GM12878 (cell line): ENCODE data around the gene TMEM138. TPM values are rescaled to one million over a fixed set of nuclear protein-coding genes. Genes with fewer than 3 reads are reported as not detected.

Experiments
- ATAC-seq: fragments of 200-7000 bp; cut with Tn5 transposase; 3 replicates; pipeline ENCODE4 v1.9.1; 2020; ENCODE audit warnings: mild to moderate bottlenecking, moderate library complexity
- BruUV-seq: library from RNA; stranded (reverse); fragments of 400-500 nt; replicated peaks from 2 replicates; lab custom pipeline; 2021; lab: Mats Ljungman, UMichigan
- CTCF ChIA-PET: fragments of 300-600 bp; sonication (Branson Sonifier 250); formaldehyde crosslinking; extraction: SDS; loops from one replicate; lab custom pipeline; 2021; ENCODE audit warnings: inconsistent platforms; lab: Yijun Ruan, JAX
- POLR2A ChIA-PET: fragments of 350-600 bp; formaldehyde crosslinking; extraction: SDS; loops from one replicate; lab custom pipeline; 2021; ENCODE audit warnings: inconsistent platforms; lab: Charles Lee
- RAD21 ChIA-PET: fragments of 300-600 bp; sonication (Branson Sonifier 250); formaldehyde crosslinking; loops from one replicate; lab custom pipeline; 2023; ENCODE audit warnings: antibody characterized with exemption; ENCODE audit not compliant: unreplicated experiment; lab: Charles Lee
- SMC1A ChIA-PET: fragments of 300-600 bp; sonication (Branson Sonifier 250); formaldehyde crosslinking; loops from one replicate; lab custom pipeline; 2023; ENCODE audit not compliant: unreplicated experiment, uncharacterized antibody; lab: Charles Lee
- DNase-seq: peaks from one replicate; pipeline ENCODE4 v3.0.0-alpha.2; 2011; ENCODE audit warnings: low read depth, low spot score
- FAIRE-seq: peaks from 3 replicates; lab custom pipeline; 2011; peaks lifted over from hg19 to GRCh38; lab: Jason Lieb, UNC
- H2AFZ ChIP-seq: 2 replicates; pipeline ENCODE4 v1.6.0; 2011; ENCODE audit warnings: low read depth, low read length, control low read depth; ENCODE audit not compliant: control insufficient read depth
- H3K27ac ChIP-seq: 2 replicates; pipeline ENCODE4 v1.5.1; 2011; ENCODE audit warnings: control low read depth; ENCODE audit not compliant: control insufficient read depth, insufficient read depth
- H3K27me3 ChIP-seq, 2 experiments: replicated peaks in 1 of 2; 2 replicates each; pipeline versions ENCODE4 v1.6.0 to v1.6.1; 2011; ENCODE audit warnings: low read length in 1 of 2; ENCODE audit not compliant: control insufficient read depth in 2 of 2, insufficient read depth in 2 of 2
- H3K36me3 ChIP-seq, 2 experiments: 2 replicates each; pipeline ENCODE4 v1.5.1; 2011; ENCODE audit warnings: low read length in 1 of 2; ENCODE audit not compliant: control insufficient read depth in 2 of 2, insufficient read depth in 2 of 2
- H3K4me1 ChIP-seq: 2 replicates; pipeline ENCODE4 v1.6.1; 2011; ENCODE audit warnings: mild to moderate bottlenecking, low read length, moderate library complexity, mixed read lengths; ENCODE audit not compliant: control insufficient read depth, insufficient read depth
- H3K4me2 ChIP-seq: 2 replicates; pipeline ENCODE4 v1.6.0; 2011; ENCODE audit warnings: control low read depth; ENCODE audit not compliant: control insufficient read depth, insufficient read depth
- H3K4me3 ChIP-seq: fragments of 200-600 bp; sonication (generic); 2 replicates; pipeline ENCODE4 v1.5.1; 2016
- H3K79me2 ChIP-seq: 2 replicates; pipeline ENCODE4 v1.6.0; 2011; ENCODE audit warnings: low read length; ENCODE audit not compliant: control insufficient read depth, insufficient read depth
- H3K9ac ChIP-seq: 2 replicates; pipeline ENCODE4 v1.8.0; 2011; ENCODE audit warnings: low read length, control low read depth, mixed read lengths; ENCODE audit not compliant: control insufficient read depth, insufficient read depth
- H3K9me3 ChIP-seq: replicated peaks from 3 replicates; pipeline ENCODE4 v1.5.1; 2011; ENCODE audit warnings: mild to moderate bottlenecking, low read length; ENCODE audit not compliant: control insufficient read depth, insufficient read depth
- H4K20me1 ChIP-seq: 2 replicates; pipeline ENCODE4 v1.6.0; 2011; ENCODE audit not compliant: control insufficient read depth, insufficient read depth
- FOXK2 ChIP-seq: fragments of 450-650 bp; IDR thresholded peaks from 2 replicates; pipeline ENCODE4 v1.6.1; 2017; ENCODE audit warnings: mild to moderate bottlenecking, moderate library complexity
- IKZF1 ChIP-seq: fragments of 450-650 bp; conservative IDR thresholded peaks from 2 replicates; pipeline ENCODE4 v1.6.1; 2017; ENCODE audit warnings: antibody characterized with exemption, mild to moderate bottlenecking
- RAD21 ChIP-seq: IDR thresholded peaks from 2 replicates; pipeline ENCODE4 v1.6.1; 2011; ENCODE audit warnings: mild to moderate bottlenecking, low read depth, low read length, moderate library complexity; ENCODE audit not compliant: insufficient read depth
- RELA ChIP-seq: fragments of 450-650 bp; IDR thresholded peaks from 2 replicates; pipeline ENCODE4 v1.8.0; 2014; ENCODE audit warnings: borderline replicate concordance; ENCODE audit not compliant: partially characterized antibody
- SMC3 ChIP-seq: IDR thresholded peaks from 2 replicates; pipeline ENCODE4 v1.6.1; 2011; ENCODE audit warnings: low read length, improper control_type of control experiment, borderline replicate concordance
- ZNF24 ChIP-seq: fragments of 450-650 bp; IDR thresholded peaks from 2 replicates; pipeline ENCODE4 v1.6.1; 2017; ENCODE audit warnings: antibody characterized with exemption, mild to moderate bottlenecking
- WGBS: methylation state at CpG from one replicate; pipeline ENCODE4 v1.1.6; 2016; ENCODE audit warnings: low lambda C conversion rate; ENCODE audit not compliant: insufficient replicate concordance, insufficient coverage; ENCODE audit errors: missing lambda C conversion rate; 5-methylcytosine and 5-hydroxymethylcytosine counted together
- in situ Hi-C: fragments of 300-500 bp; cut with MboI; formaldehyde crosslinking; loops from 9 replicates; pipeline ENCODE4 v1.14.3; 2018; ENCODE audit warnings: mixed read lengths
- intact Hi-C: fragments of 100-400 bp; cut with micrococcal nuclease; formaldehyde crosslinking; loops from one replicate; pipeline ENCODE4 v1.14.2; 2022; ENCODE audit not compliant: unreplicated experiment
- polyA plus RNA-seq, 11 experiments: library from polyadenylated mRNA; depleted of rRNA in 4 of 11; unstranded in 6 of 11; stranded (reverse) in 5 of 11; fragments of >200 nt; fragmentation: Nextera tagmentation in 4 of 11; fragmentation: Illumina TruSeq in 1 of 11; extraction: Ambion mirVana in 4 of 11; extraction: Trizol in 1 of 11; gene quantifications; 1 replicate in 1 of 11; 2 replicates in 10 of 11; pipeline versions ENCODE4 v1.2.1 to v1.2.3, GENCODE V29; 2011 to 2016; ENCODE audit warnings: inconsistent platforms in 2 of 11, missing spikeins in 2 of 11, low read depth in 1 of 11
- total RNA-seq, 4 experiments: library from RNA; depleted of rRNA in 3 of 4; stranded (reverse); fragments of >200 nt in 3 of 4; fragmentation: Illumina TruSeq in 1 of 4; extraction: Trizol in 1 of 4; gene quantifications; 2 replicates each; pipeline versions ENCODE4 v1.2.1 to v1.2.3, GENCODE V29; 2013 to 2021
- TF ChIP-seq, protein P1 (sequence below), 3 experiments: IDR thresholded peaks in 2 of 3; conservative IDR thresholded peaks in 1 of 3; 2 replicates each; pipeline ENCODE4 v1.5.1; 2011; ENCODE audit warnings: low read depth in 3 of 3, low read length in 3 of 3, mild to moderate bottlenecking in 3 of 3, control low read depth in 2 of 3, moderate library complexity in 2 of 3, inconsistent platforms in 1 of 3, mixed read lengths in 1 of 3; ENCODE audit not compliant: control insufficient read depth in 2 of 3, insufficient read depth in 1 of 3; ENCODE audit errors: extremely low read depth in 1 of 3
- TF ChIP-seq, protein P2 (sequence below): fragments of 450-650 bp; IDR thresholded peaks from 2 replicates; pipeline ENCODE4 v1.6.1; 2017; ENCODE audit warnings: mild to moderate bottlenecking, moderate library complexity

Gene TMEM138
- total and polyA plus RNA-seq, 10 of the 15 experiments (the other 5 are each of a cell fraction or from before 2014, with no cell fraction given) = 28.5 to 116 (median 73.4) TPM

DNA sequence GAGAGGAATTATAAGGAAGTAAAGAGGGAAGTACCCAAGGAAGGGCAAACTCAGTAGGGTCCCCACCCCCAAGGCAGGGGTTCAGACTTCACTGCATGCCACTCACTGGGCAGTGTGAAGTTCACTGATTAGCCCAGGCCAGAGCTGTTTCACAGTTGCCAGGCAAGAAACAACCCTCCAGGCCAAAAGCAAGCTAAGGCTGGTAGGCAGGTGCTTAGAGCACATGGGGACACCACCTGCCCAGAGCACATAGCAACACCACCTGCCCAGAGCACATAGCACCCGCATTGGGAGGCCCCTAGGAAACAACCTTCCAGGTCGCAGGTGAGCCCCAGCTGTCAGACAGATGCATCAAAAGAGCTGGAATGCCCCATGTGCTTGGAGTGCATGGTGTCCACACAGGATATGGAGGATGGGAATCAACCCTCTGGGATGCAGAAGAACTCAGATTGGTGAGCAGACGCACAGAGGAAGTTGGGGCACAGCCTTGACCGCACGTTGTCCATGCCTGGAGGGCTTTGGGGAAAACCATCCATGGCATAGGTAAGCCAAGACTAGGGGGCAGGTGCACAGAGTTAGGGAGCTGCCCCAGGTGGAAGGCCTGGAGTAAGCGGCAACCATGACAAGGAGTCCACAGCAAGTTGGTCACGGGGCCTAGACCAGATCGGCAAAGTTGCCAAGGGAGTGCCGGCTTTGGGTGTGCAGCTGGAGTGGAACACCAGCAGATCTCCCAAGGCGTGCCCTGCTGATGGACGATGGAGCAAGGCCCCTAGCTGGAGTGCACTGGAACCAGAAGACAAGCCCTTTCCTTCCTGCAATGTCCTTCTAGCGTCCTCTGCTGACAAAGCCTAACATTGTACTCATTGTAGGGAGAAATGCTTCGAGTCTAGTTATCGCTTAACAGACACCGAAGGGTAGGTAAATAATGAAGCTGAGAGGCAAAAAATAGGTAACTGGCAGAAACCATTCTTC is 22.4 kb downstream of the TMEM138 start:
- Histone ChIP-seq H3K4me1 (no peaks in the 10 kb centered on the region), H3K27ac (no peak overlapping the region), H3K79me2 (no peaks in the 10 kb centered on the region), H3K9ac (no peak overlapping the region), H3K27me3 (no peaks in the 10 kb centered on the region), H3K4me2 (no peak overlapping the region), H3K4me3 (no peak overlapping the region), H3K9me3 (no peaks in the 10 kb centered on the region), H4K20me1 (no peaks in the 10 kb centered on the region), H3K36me3 (peaks cover 0 to 1% of the 10 kb centered on the region in 2 experiments; a peak in 1 of 4 replicates), H2AFZ (no peak overlapping the region)
- no TSS peak for BruUV-seq
- ATAC-seq (peak; percentile 63), FAIRE-seq (no peak), DNase-seq (no peak)
- ChIA-PET SMC1A (interaction anchor here (0.9 to 9.7 kb wide), 29 partner anchors 8 to 553 kb away, joined by 3 to 414 read pairs (median 7); partner anchors contain the start of genes CYB561A3, DDB1, TKFC and TMEM138), POLR2A (interaction anchor here (0.6 to 8.3 kb wide), 7 partner anchors 8 to 195 kb away, joined by 3 to 86 read pairs (median 4); partner anchors contain the start of genes DDB1, TKFC and TMEM216), CTCF (interaction anchor here (0.5 to 9.0 kb wide), 32 partner anchors 10 to 553 kb away, joined by 3 to 729 read pairs (median 6); partner anchors contain the start of genes CPSF7, CYB561A3, DDB1 and SDHAF2), RAD21 (interaction anchor here (1.0 to 6.2 kb wide), 20 partner anchors 8 to 554 kb away, joined by 3 to 424 read pairs (median 7); partner anchors contain the start of genes CYB561A3, DDB1, TKFC and TMEM138)
- in situ Hi-C loops = loop anchor here (5.0 kb wide), 1 partner anchor 47 kb away; no protein-coding TSS in a partner anchor
- TF ChIP-seq RAD21 (peak; percentile 60), SMC3 (peak; percentile 32; the same call in 1 of the 2 replicates), FOXK2 (no peak), IKZF1 (peak; percentile 20; the same call in 1 of the 2 replicates), ZNF24 (no peak), RELA (no peak)
- TF ChIP-seq, protein P1, sequence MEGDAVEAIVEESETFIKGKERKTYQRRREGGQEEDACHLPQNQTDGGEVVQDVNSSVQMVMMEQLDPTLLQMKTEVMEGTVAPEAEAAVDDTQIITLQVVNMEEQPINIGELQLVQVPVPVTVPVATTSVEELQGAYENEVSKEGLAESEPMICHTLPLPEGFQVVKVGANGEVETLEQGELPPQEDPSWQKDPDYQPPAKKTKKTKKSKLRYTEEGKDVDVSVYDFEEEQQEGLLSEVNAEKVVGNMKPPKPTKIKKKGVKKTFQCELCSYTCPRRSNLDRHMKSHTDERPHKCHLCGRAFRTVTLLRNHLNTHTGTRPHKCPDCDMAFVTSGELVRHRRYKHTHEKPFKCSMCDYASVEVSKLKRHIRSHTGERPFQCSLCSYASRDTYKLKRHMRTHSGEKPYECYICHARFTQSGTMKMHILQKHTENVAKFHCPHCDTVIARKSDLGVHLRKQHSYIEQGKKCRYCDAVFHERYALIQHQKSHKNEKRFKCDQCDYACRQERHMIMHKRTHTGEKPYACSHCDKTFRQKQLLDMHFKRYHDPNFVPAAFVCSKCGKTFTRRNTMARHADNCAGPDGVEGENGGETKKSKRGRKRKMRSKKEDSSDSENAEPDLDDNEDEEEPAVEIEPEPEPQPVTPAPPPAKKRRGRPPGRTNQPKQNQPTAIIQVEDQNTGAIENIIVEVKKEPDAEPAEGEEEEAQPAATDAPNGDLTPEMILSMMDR (IDR thresholded peaks at IDR 0.05 in 2 of 3, conservative IDR thresholded peaks at IDR 0.05 in 1 of 3; ENCODE audit: control insufficient read depth in 2 of 3, extremely low read depth in 1 of 3, insufficient read depth in 1 of 3, low read depth in 3 of 3, low read length in 3 of 3) = peak; percentile 24 to 55 (median 48); a peak in 5 of 6 replicates
- TF ChIP-seq, protein P2, sequence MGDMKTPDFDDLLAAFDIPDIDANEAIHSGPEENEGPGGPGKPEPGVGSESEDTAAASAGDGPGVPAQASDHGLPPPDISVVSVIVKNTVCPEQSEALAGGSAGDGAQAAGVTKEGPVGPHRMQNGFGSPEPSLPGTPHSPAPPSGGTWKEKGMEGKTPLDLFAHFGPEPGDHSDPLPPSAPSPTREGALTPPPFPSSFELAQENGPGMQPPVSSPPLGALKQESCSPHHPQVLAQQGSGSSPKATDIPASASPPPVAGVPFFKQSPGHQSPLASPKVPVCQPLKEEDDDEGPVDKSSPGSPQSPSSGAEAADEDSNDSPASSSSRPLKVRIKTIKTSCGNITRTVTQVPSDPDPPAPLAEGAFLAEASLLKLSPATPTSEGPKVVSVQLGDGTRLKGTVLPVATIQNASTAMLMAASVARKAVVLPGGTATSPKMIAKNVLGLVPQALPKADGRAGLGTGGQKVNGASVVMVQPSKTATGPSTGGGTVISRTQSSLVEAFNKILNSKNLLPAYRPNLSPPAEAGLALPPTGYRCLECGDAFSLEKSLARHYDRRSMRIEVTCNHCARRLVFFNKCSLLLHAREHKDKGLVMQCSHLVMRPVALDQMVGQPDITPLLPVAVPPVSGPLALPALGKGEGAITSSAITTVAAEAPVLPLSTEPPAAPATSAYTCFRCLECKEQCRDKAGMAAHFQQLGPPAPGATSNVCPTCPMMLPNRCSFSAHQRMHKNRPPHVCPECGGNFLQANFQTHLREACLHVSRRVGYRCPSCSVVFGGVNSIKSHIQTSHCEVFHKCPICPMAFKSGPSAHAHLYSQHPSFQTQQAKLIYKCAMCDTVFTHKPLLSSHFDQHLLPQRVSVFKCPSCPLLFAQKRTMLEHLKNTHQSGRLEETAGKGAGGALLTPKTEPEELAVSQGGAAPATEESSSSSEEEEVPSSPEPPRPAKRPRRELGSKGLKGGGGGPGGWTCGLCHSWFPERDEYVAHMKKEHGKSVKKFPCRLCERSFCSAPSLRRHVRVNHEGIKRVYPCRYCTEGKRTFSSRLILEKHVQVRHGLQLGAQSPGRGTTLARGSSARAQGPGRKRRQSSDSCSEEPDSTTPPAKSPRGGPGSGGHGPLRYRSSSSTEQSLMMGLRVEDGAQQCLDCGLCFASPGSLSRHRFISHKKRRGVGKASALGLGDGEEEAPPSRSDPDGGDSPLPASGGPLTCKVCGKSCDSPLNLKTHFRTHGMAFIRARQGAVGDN = no peak
- WGBS = 82% methylated on average over 15 of the region's 15 CpGs
- intact Hi-C loops = loop anchor here (1.0 to 2.0 kb wide), 3 partner anchors 28 to 130 kb away; no protein-coding TSS in a partner anchor
